OCI-LY3 (cell line): ENCODE data around the gene FAM53B.

ENCODE experiments used
- H2AFZ ChIP-seq: fragments of 200-600, 300-600 bp; shearing (Covaris generic); 2 replicates; pipeline ENCODE4 v1.6.0; 2014; ENCODE audit warnings: antibody characterized with exemption, low read depth, low read length
- H3K27ac ChIP-seq: fragments of 200-600, 300-600 bp; sonication (generic); 2 replicates; pipeline ENCODE4 v1.5.1; 2014; ENCODE audit warnings: mild to moderate bottlenecking, low read length, moderate library complexity, mixed read lengths
- H3K27me3 ChIP-seq: fragments of 200-600, 300-600 bp; sonication (generic); 2 replicates; pipeline ENCODE4 v1.6.1; 2014; ENCODE audit warnings: low read depth, low read length, mixed read lengths
- H3K36me3 ChIP-seq: fragments of 200-600, 300-600 bp; sonication (generic); replicated peaks from 2 replicates; pipeline ENCODE3; 2014; ENCODE audit warnings: low read depth, low read length, mixed read lengths
- H3K4me1 ChIP-seq: fragments of 300-600, 200-600 bp; sonication (generic); 2 replicates; pipeline ENCODE4 v1.6.1; 2014; ENCODE audit warnings: low read length, mixed read lengths
- H3K4me2 ChIP-seq: fragments of 200-600, 300-600 bp; sonication (generic); 2 replicates; pipeline ENCODE4 v1.6.1; 2014; ENCODE audit warnings: low read length, mixed read lengths
- H3K4me3 ChIP-seq: fragments of 300-600, 200-600 bp; sonication (generic); 2 replicates; pipeline ENCODE4 v1.5.1; 2014; ENCODE audit warnings: antibody characterized with exemption, mild to moderate bottlenecking, low read length, moderate library complexity
- H3K79me2 ChIP-seq: fragments of 300-600, 200-600 bp; shearing (Covaris generic); 2 replicates; pipeline ENCODE4 v1.6.1; 2014; ENCODE audit warnings: mild to moderate bottlenecking, low read length, mixed read lengths
- H3K9ac ChIP-seq: fragments of 300-600, 200-600 bp; shearing (Covaris generic); 2 replicates; pipeline ENCODE4 v1.6.0; 2014; ENCODE audit warnings: mild to moderate bottlenecking, low read length, moderate library complexity
- H3K9me3 ChIP-seq: fragments of 200-600, 300-600 bp; shearing (Covaris generic); 2 replicates; pipeline ENCODE4 v1.6.1; 2014; ENCODE audit warnings: low read length, mixed read lengths; ENCODE audit not compliant: insufficient read depth
- H4K20me1 ChIP-seq: fragments of 200-600, 300-600 bp; sonication (generic); 2 replicates; pipeline ENCODE4 v1.6.1; 2016; ENCODE audit warnings: low read length, mixed read lengths; ENCODE audit not compliant: insufficient read depth
- CTCF ChIP-seq: fragments of 200-600, 300-600 bp; sonication (generic); IDR thresholded peaks from 2 replicates; pipeline ENCODE4 v1.5.1; 2014; ENCODE audit warnings: antibody characterized with exemption, low read length, low read depth
- EZH2phosphoT487 ChIP-seq: fragments of 200-600 bp; shearing (Covaris generic); IDR thresholded peaks from 2 replicates; pipeline ENCODE4 v1.6.1; 2018; ENCODE audit warnings: antibody characterized with exemption, mixed run types, low read depth

FAM53B gene

GRCh38 chr10:124629842-124630241 is 114.3 kb downstream of the FAM53B start:
- Histone ChIP-seq H2AFZ (no peak overlapping the region), H3K4me1 (peaks cover 21% of the 10 kb centered on the region), H3K4me2 (no peak overlapping the region), H3K27ac (no peak overlapping the region), H3K79me2 (peaks cover 16% of the 10 kb centered on the region), H4K20me1 (peaks cover 62% of the 10 kb centered on the region), H3K9me3 (peaks cover 5% of the 10 kb centered on the region; the same call in 1 of the 2 replicates), H3K4me3 (no peak overlapping the region), H3K36me3 (peaks cover 10% of the 10 kb centered on the region), H3K9ac (no peak overlapping the region), H3K27me3 (no peaks in the 10 kb centered on the region)
- TF ChIP-seq CTCF (no peak), EZH2phosphoT487 (no peak)

GRCh38 chr10:124629415-124629814 is 114.8 kb downstream of the FAM53B start:
- peaks cover 2% of the 10 kb centered on the region; the same call in 1 of the 2 replicates for H3K9me3 ChIP-seq
- H3K4me2 ChIP-seq: no peak overlapping the region
- H3K4me3 ChIP-seq: no peak overlapping the region
- no peak overlapping the region for H2AFZ ChIP-seq
- TF ChIP-seq CTCF (no peak), EZH2phosphoT487 (no peak)
- H3K4me1 ChIP-seq: peaks cover 21% of the 10 kb centered on the region
- H3K36me3 ChIP-seq: peaks cover 6% of the 10 kb centered on the region
- no peaks in the 10 kb centered on the region for H3K27me3 ChIP-seq
- no peak overlapping the region for H3K9ac ChIP-seq
- no peak overlapping the region for H3K27ac ChIP-seq
- H4K20me1 ChIP-seq: peaks cover 66% of the 10 kb centered on the region
- peaks cover 13% of the 10 kb centered on the region for H3K79me2 ChIP-seq

- no peaks in the 10 kb centered on the region for H3K27me3 ChIP-seq
Measured at GRCh38 chr10:124628676-124629021, 115.5 kb downstream of the FAM53B start.

More at GRCh38 chr10:124628676-124629021, 115.5 kb downstream of the FAM53B start:
- Histone ChIP-seq H4K20me1 (peaks cover 74% of the 10 kb centered on the region), H3K36me3 (no peaks in the 10 kb centered on the region), H3K9me3 (no peaks in the 10 kb centered on the region), H2AFZ (no peak overlapping the region), H3K4me2 (no peak overlapping the region), H3K79me2 (peaks cover 10% of the 10 kb centered on the region), H3K4me1 (peaks cover 21% of the 10 kb centered on the region), H3K27ac (no peak overlapping the region), H3K4me3 (no peak overlapping the region), H3K9ac (no peak overlapping the region)
- TF ChIP-seq CTCF (no peak), EZH2phosphoT487 (no peak)
